Right ventricle myocardium inferior (tissue), 1 donor: ENCODE results near the gene SEPTIN12. TPM values are rescaled to one million over a fixed set of nuclear protein-coding genes. Genes with fewer than 3 reads are reported as not detected.
"Not testable (repeated sequence)": the region's sequence is repeated elsewhere in the genome, so short reads cannot be mapped to it uniquely, and the experiment has no call there.

Source experiments
- ATAC-seq: fragments of 200-7000 bp; cut with Tn5 transposase; one replicate; pipeline ENCODE4 v1.9.1; 2020; ENCODE audit warnings: mild to moderate bottlenecking, moderate library complexity
- DNase-seq: peaks from one replicate; pipeline ENCODE4 v3.0.0; 2021; ENCODE audit errors: missing footprints
- intact Hi-C: fragments of 100-400 bp; cut with DNase I; formaldehyde crosslinking; loops from one replicate; pipeline ENCODE4 v1.11.0; 2022
- total RNA-seq: library from RNA; stranded (reverse); fragmentation: NEBNext Ultra II Directional; extraction: Animal tissue kit (Norgen Biotek cat#: 25700); gene quantifications from one replicate; pipeline ENCODE4 v1.2.1, GENCODE V29; 2021
- donor health status: DM: no; HTN: yes; CAD: no; lungs with severe emphysema.

The SEPTIN12 gene
- total RNA-seq, 1 donor from 2014 or later, result not detected

GRCh38 chr16:4790261-4790660 is 2.1 kb upstream of the SEPTIN12 start:
- intact Hi-C loops, result no loop called here
- ATAC-seq, result no peak
- DNase-seq, result no peak

GRCh38 chr16:4788910-4789309 is 765 bp upstream of the SEPTIN12 start:
- DNase-seq (no peak), ATAC-seq (no peak)
- intact Hi-C loops, result no loop called here

DNA sequence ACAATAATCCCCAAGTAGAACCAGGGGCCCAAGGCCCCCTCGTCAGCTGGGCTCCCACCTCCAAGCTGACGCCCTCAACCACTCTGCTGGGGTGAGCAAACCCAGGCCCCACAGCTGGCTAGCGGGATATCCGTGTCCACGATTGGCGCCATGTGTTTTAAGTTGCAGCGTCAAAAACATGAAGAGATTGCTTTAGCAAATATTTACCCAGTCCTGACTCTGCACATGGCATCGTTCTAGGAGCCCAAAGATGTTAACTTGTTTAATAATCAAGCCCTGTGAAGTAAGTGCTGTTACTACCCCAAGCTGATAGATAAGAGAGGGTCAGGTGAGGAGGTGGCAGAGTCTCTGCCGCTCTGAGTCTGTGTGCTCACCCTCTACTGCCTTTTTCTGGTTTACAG is 344 bp upstream of the SEPTIN12 start:
- ATAC-seq, result no peak
- no peak for DNase-seq
- intact Hi-C loops, result no loop called here

DNA sequence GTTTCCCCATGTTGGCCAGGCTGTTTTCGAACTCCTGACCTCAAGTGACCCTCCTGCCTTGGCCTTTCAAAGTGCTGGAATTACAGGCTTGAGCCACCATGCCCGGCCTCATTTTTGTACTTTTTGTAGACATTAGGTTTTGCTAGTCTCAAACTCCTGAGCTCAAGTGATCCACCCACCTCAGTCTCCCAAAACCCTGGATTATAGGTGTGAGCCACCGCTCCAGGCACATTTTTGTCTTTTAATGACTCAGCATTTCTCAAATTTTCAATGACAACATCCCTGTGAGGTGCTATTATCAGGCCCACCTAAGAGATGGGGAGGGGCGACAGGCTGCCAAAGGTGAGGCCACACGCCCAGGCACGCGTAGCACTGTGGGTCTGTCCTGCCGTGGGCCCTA is 1.1 kb downstream of the SEPTIN12 start:
- DNase-seq (no peak), ATAC-seq (no peak)
- intact Hi-C loops, result no loop called here

GRCh38 chr16:4785758-4786433 is 2.2 kb downstream of the SEPTIN12 start:
- no peak for DNase-seq
- intact Hi-C loops, result no loop called here
- ATAC-seq, result no peak

DNA sequence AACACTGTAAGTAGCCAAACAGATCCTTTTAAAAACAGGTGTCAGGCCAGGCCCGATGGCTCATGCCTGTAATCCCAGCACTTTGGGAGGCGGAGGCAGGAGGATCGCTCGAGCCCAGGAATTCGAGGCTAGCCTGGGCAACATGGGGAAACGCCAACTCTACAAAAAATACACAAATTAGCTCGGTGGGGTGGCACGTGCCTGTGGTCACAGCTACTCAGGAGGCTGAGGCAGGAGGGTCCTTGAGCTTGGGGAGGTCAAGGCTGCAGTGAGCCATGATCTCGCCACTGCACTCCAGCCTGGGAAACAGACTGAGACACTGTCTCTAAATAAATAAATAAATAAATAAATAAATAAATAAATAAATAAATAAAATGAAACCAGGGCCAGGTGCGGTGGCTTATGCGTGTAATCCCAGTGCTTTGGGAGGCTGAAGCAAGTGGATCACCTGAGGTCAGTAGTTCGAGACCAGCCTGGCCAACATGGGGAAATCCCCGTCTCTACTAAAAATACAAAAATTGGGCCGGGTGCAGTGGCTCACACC is 3.6 kb downstream of the SEPTIN12 start:
- ATAC-seq, DNase-seq, intact Hi-C loops: not testable (repeated sequence)

GRCh38 chr16:4783951-4784336 is 4.2 kb downstream of the SEPTIN12 start:
- ATAC-seq, result no peak
- DNase-seq, result no peak
- intact Hi-C loops, result no loop called here

- DNase-seq, result no peak
- intact Hi-C loops, result no loop called here
- no peak for ATAC-seq
These were observed 4.7 kb downstream of the SEPTIN12 start for GRCh38 chr16:4783251-4783950.

DNA sequence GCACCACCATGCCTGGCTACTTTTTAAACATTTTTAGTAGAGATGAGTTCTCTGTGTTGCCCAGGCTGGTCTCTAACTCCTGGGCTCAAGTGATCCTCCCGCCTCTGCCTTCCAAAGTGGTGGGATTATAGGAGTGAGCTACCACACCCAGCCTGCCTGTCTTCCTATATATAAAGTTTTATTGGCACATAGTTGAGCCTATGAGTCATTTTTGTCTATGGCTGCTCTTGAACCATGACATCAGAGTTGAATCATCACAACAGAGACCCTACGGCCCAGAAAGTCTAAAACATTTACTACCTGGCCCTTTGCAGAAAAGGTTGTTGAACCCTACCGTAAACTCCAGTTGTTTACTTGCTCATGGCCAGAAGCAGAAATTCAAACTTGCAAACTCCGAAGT is 7.9 kb downstream of the SEPTIN12 start:
- ATAC-seq (no peak), DNase-seq (no peak)
- intact Hi-C loops, result no loop called here

GRCh38 chr16:4778050-4778392 is 10.1 kb downstream of the SEPTIN12 start:
- intact Hi-C loops, result no loop called here
- ATAC-seq, result no peak
- no peak for DNase-seq

DNA sequence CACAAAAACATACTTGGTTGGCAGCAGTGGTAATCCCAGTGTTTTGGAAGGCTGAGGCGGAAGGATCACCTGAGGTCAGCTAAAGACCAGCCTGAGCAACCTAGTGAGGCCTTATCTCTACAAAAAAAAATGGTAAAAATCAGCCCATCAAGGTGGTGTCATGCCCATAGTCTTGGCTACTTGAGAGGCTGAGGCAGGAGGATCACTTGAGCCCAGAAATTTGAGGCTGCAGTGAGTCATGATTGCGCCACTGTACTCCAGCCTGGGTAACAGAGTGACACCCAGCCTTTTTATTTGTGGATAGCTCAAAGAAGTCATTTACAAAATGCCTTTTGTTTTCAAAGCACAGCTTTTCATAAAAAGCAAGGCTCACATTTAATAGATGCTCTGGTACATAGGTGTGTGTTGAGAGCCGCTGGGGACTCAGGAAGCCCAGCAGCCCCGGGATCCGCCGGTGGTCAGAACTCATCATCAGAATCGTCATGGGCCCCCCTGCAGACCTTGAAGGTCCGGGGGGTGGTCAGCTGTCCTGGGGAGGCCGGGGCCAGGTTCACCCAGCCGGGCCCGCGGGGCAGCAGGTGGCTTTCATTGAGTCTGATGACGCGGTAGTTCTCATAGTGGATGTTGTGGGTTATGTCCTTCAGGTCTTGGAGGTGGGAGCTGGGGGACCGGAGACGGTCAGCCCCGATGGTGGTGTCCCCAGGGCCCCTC is 10.7 kb downstream of the SEPTIN12 start:
- DNase-seq (no peak), ATAC-seq (no peak)
- intact Hi-C loops, result no loop called here

- DNase-seq (no peak), ATAC-seq (no peak)
- intact Hi-C loops, result no loop called here
These were observed 11.9 kb downstream of the SEPTIN12 start for GRCh38 chr16:4776141-4776705.

GRCh38 chr16:4775005-4775404 is 13.1 kb downstream of the SEPTIN12 start:
- ATAC-seq, result no peak
- intact Hi-C loops, result no loop called here
- no peak for DNase-seq

DNA sequence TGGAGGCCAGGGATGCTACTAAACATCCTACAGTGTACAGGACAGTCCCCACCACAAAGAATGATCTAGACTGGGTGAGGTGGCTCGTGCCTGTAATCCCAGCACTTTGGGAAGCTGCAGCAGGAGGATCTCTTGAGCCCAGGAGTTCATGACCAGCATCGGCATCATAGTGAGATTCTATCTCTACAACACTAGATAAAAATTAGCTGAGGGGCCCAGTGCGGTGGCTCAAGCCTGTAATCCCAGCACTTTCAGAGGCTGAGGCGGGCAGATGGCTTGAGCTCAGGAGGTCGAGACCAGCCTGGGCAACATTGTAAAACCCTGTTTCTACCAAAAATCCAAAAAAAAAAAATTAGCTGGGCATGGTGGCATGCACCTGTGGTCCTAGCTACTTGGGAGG is 15.8 kb downstream of the SEPTIN12 start:
- ATAC-seq (no peak), DNase-seq (no peak)
- intact Hi-C loops, result no loop called here

DNA sequence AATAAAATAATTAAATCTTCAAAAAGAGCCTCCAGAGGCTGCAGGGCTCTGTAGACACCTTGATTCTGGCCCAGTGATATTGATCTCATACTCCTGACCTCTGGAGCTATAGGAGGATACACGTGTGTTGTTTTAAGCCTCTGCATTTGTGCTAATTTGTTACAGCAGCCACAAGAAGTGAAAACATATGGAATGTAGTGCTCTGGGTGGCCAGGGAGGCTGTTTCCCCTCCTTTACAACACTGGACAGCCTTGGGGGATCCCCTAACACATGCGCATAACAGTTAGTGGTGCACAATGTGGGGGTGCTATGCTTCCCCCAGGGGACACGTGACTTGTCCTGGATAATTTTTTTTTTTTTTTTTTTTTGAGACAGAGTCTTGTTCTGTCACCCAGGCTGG is 16.5 kb downstream of the SEPTIN12 start:
- intact Hi-C loops, result no loop called here
- no peak for ATAC-seq
- no peak for DNase-seq

GRCh38 chr16:4769306-4769638 is 18.9 kb downstream of the SEPTIN12 start:
- intact Hi-C loops, result no loop called here
- DNase-seq, result no peak
- ATAC-seq, result no peak

DNA sequence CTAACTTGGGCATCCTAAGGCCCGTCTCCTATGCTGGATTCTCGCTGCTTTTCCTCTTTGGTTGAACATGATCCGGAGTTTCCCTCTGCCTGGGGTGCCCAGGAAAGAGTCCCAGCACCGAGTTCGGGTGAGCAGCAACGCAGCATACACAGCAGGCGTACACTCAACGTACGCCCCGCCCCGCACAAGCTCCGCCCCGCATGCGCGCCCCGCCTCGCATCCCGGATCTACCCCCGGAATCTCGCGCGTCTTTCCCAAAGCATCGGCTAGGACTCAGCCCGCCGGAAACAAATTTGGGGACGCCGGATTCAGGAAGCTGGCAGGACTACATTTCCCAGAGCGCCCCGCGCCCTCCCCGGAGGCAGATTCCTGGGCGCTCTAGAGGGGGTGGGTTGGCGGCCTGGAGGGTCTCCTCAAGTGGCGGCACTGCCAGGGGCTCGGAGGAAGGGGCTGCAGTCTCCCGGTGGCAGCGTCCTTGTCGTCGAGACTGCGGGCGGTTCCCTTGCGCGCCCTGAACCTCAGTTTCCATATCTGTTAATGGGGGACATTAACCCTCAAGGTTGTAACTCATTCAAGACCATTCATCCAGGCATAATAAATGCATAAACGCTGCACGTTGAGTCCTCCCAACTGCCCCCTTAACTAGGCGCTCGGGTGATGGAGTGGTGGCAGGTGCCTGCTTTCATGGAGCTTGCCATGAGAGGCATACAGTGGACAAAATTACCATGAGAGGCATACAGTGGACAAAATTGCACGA is 19.4 kb downstream of the SEPTIN12 start:
- DNase-seq (peak; percentile 98), ATAC-seq (peak; percentile 94)
- intact Hi-C loops, result no loop called here

GRCh38 chr16:4767872-4768548 is 20.1 kb downstream of the SEPTIN12 start:
- ATAC-seq (no peak), DNase-seq (peak; percentile 18)
- intact Hi-C loops, result no loop called here
